OCI-LY7 (cell line): ENCODE measurements around the gene OTOF.

Experiments
- CTCF ChIP-seq: fragments of 200-600 bp; sonication (generic); conservative IDR thresholded peaks from 2 replicates; pipeline ENCODE4 v1.5.1; 2014; ENCODE audit warnings: mild to moderate bottlenecking, antibody characterized with exemption, low read length, moderate library complexity, mixed read lengths
- EZH2phosphoT487 ChIP-seq: fragments of 200-600 bp; sonication (generic); IDR thresholded peaks from 2 replicates; pipeline ENCODE4 v1.6.1; 2018; ENCODE audit warnings: low read depth, borderline replicate concordance, mild to moderate bottlenecking, mixed run types, antibody characterized with exemption, low read length, moderate library complexity, mixed read lengths

DNA sequence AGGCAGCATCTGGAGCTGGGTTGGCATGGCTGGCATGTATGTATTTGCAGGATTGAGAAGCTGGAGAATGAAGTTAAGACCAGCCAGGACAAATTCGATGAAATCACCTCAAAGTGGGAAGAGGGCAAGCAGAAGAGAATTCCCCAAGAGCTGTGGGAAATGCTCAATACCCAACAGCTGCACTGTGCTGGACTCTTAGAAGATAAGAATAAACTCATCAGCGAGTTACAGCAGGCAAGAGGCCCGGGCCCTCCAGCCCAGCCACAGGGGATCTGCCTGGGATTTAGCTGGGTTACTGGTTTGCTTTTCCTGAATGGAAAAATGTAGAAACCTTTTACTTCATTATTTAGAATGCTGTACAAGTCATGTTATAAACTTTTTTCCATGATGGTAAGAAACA lies 53.7 kb downstream of the OTOF start:
- TF ChIP-seq CTCF: no peak
- no peak for TF ChIP-seq EZH2phosphoT487
